ENCODE results near the gene NTRK2. TPM values are rescaled to one million over a fixed set of nuclear protein-coding genes. Genes with fewer than 3 reads are reported as not detected.

NTRK2 gene
- total RNA-seq, 1 donor from 2014 or later, result 3.8 TPM

- peaks cover 28% of the 10 kb centered on the region for H3K4me1 ChIP-seq
- H3K4me3 ChIP-seq, result no peak overlapping the region
- no peaks in the 10 kb centered on the region for H3K9me3 ChIP-seq (replicated peaks)
- peaks cover 20% of the 10 kb centered on the region for H3K27me3 ChIP-seq (ENCODE audit: low read depth)
- no peak overlapping the region for H3K27ac ChIP-seq (replicated peaks)
- TF ChIP-seq, protein P1, sequence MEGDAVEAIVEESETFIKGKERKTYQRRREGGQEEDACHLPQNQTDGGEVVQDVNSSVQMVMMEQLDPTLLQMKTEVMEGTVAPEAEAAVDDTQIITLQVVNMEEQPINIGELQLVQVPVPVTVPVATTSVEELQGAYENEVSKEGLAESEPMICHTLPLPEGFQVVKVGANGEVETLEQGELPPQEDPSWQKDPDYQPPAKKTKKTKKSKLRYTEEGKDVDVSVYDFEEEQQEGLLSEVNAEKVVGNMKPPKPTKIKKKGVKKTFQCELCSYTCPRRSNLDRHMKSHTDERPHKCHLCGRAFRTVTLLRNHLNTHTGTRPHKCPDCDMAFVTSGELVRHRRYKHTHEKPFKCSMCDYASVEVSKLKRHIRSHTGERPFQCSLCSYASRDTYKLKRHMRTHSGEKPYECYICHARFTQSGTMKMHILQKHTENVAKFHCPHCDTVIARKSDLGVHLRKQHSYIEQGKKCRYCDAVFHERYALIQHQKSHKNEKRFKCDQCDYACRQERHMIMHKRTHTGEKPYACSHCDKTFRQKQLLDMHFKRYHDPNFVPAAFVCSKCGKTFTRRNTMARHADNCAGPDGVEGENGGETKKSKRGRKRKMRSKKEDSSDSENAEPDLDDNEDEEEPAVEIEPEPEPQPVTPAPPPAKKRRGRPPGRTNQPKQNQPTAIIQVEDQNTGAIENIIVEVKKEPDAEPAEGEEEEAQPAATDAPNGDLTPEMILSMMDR (IDR thresholded peaks at IDR 0.05; ENCODE audit: borderline replicate concordance), result no peak
- intact Hi-C loops (cut with micrococcal nuclease), result loop anchor here (10.0 kb wide), 1 partner anchor 259 kb away; no protein-coding TSS in a partner anchor
- no peaks in the 10 kb centered on the region for H3K36me3 ChIP-seq
- no peak for DNase-seq
Measured at GRCh38 chr9:84953252-84953773, 283.8 kb downstream of the NTRK2 start.

DNA sequence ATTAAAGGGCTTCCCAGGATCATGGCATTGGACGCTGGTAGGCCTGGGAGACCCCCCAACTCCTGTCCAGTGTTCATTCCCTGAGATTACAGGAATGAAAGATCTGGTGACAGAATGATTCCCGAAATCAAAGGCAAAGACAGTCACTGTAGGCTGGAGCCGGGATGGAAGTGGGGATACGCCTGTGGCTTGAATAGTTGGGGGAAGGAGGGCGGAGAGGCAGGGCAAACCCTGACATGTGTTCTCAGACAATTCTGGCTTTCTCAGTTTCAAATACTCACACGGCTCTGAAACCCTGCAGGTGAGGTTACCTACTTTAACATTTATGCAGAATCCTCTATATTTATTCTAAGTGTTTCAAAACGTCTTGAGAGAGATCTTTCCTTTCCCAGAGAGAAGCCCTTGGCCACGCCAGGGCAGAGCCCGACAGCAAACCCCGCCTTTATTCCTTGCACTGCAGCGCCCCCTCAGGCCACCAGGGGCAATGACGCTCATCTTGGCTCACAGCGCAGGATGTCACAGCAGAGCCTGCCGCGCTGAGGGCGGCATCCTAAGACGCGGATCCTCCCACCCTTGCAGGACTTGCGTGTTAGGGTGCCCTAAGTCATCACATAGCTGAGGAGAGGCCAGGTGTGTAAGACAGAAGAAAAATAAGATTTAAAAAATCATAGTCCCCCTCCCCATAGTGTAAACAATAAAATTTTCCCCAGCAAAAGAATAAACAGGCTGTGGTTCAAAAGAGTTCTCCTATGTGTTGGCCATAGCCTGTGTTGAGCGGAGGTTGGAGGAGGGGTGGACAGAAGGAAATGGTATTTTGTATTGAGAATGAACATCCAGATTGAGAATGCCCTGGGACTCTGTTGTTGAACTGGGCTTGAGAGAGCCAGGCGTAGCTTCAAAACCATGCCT is 284.5 kb downstream of the NTRK2 start:
- peaks cover 28% of the 10 kb centered on the region for H3K4me1 ChIP-seq
- H3K9me3 ChIP-seq (replicated peaks), result no peaks in the 10 kb centered on the region
- TF ChIP-seq, protein P1 (IDR thresholded peaks at IDR 0.05; ENCODE audit: borderline replicate concordance), result peak; percentile 98
- H3K27me3 ChIP-seq (ENCODE audit: low read depth), result peaks cover 20% of the 10 kb centered on the region
- intact Hi-C loops (cut with micrococcal nuclease), result loop anchor here (10.0 kb wide), 1 partner anchor 259 kb away; no protein-coding TSS in a partner anchor
- H3K4me3 ChIP-seq, result no peak overlapping the region
- no peaks in the 10 kb centered on the region for H3K36me3 ChIP-seq
- peak; percentile 77 for DNase-seq
- no peak overlapping the region for H3K27ac ChIP-seq (replicated peaks)

DNA sequence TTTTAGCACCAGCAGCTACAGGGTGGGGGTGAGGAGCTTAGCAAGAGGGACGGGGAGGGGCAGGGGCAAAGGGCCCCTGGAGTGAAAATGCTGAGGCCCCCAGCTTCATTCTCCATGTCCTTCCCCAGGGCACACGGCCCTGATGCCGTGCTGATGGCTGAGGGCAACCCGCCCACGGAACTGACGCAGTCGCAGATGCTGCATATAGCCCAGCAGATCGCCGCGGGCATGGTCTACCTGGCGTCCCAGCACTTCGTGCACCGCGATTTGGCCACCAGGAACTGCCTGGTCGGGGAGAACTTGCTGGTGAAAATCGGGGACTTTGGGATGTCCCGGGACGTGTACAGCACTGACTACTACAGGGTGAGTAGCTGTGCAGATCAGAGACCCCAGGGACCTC is 285.6 kb downstream of the NTRK2 start:
- Histone ChIP-seq H3K27me3 (ENCODE audit: low read depth) (peaks cover 20% of the 10 kb centered on the region), H3K4me1 (peaks cover 21% of the 10 kb centered on the region), H3K36me3 (no peaks in the 10 kb centered on the region), H3K4me3 (no peak overlapping the region), H3K9me3 (replicated peaks) (no peaks in the 10 kb centered on the region), H3K27ac (replicated peaks) (no peak overlapping the region)
- intact Hi-C loops (cut with micrococcal nuclease), result loop anchor here (10.0 kb wide), 1 partner anchor 260 kb away; no protein-coding TSS in a partner anchor
- no peak for DNase-seq
- TF ChIP-seq, protein P1 (IDR thresholded peaks at IDR 0.05; ENCODE audit: borderline replicate concordance), result no peak

GRCh38 chr9:84955971-84956370 is 286.4 kb downstream of the NTRK2 start:
- TF ChIP-seq, protein P1 (IDR thresholded peaks at IDR 0.05; ENCODE audit: borderline replicate concordance), result no peak
- Histone ChIP-seq H3K4me3 (no peak overlapping the region), H3K27ac (replicated peaks) (no peak overlapping the region), H3K36me3 (no peaks in the 10 kb centered on the region), H3K4me1 (peaks cover 13% of the 10 kb centered on the region), H3K27me3 (ENCODE audit: low read depth) (peaks cover 20% of the 10 kb centered on the region), H3K9me3 (replicated peaks) (no peaks in the 10 kb centered on the region)
- intact Hi-C loops (cut with micrococcal nuclease), result loop anchor here (10.0 kb wide), 1 partner anchor 261 kb away; no protein-coding TSS in a partner anchor
- no peak for DNase-seq

- DNase-seq, result no peak
- Histone ChIP-seq H3K9me3 (replicated peaks) (no peaks in the 10 kb centered on the region), H3K27me3 (ENCODE audit: low read depth) (peaks cover 19% of the 10 kb centered on the region), H3K4me1 (peaks cover 1% of the 10 kb centered on the region), H3K4me3 (no peak overlapping the region), H3K36me3 (no peaks in the 10 kb centered on the region), H3K27ac (replicated peaks) (no peak overlapping the region)
- intact Hi-C loops (cut with micrococcal nuclease), result loop anchor here (10.0 kb wide), 1 partner anchor 265 kb away; no protein-coding TSS in a partner anchor
- TF ChIP-seq, protein P1 (IDR thresholded peaks at IDR 0.05; ENCODE audit: borderline replicate concordance), result no peak
Measured at GRCh38 chr9:84959339-84959738, 289.8 kb downstream of the NTRK2 start.

Measured in left ventricle myocardium inferior (tissue), 1 donor.